Measurements from ENCODE around the gene IL17F. TPM values are rescaled to one million over a fixed set of nuclear protein-coding genes. Genes with fewer than 3 reads are reported as not detected.

Gene IL17F
- total RNA-seq, 1 donor from 2014 or later = not detected

GRCh38 chr6:52213127-52213526 lies 31.2 kb downstream of the IL17F start:
- H3K36me3 ChIP-seq = no peaks in the 10 kb centered on the region
- TF ChIP-seq POLR2A (IDR thresholded peaks at IDR 0.05) (no peak), POLR2AphosphoS5 (IDR thresholded peaks at IDR 0.05; ENCODE audit: insufficient read depth in 1 of 2, low read depth in 1 of 2) (no peak), CTCF (IDR thresholded peaks at IDR 0.05) (no peak)
- H3K4me3 ChIP-seq = no peak overlapping the region
- no peaks in the 10 kb centered on the region for H3K27me3 ChIP-seq
- H3K9me3 ChIP-seq = no peaks in the 10 kb centered on the region
- H3K4me1 ChIP-seq = no peaks in the 10 kb centered on the region
- H3K27ac ChIP-seq = no peak overlapping the region
- intact Hi-C loops (cut with DNase I) = no loop called here
- no peak for DNase-seq (ENCODE audit: extremely low spot score in 2 of 2)

- Histone ChIP-seq H3K4me3 (no peak overlapping the region), H3K9me3 (no peaks in the 10 kb centered on the region), H3K4me1 (no peaks in the 10 kb centered on the region), H3K27ac (no peak overlapping the region), H3K27me3 (no peaks in the 10 kb centered on the region), H3K36me3 (no peaks in the 10 kb centered on the region)
- DNase-seq (ENCODE audit: extremely low spot score in 2 of 2) = no peak
- no peak for TF ChIP-seq POLR2A (IDR thresholded peaks at IDR 0.05)
- no peak for TF ChIP-seq POLR2AphosphoS5 (IDR thresholded peaks at IDR 0.05; ENCODE audit: insufficient read depth in 1 of 2, low read depth in 1 of 2)
- TF ChIP-seq CTCF (IDR thresholded peaks at IDR 0.05) = no peak
- intact Hi-C loops (cut with DNase I) = no loop called here
These were observed 34.1 kb downstream of the IL17F start for GRCh38 chr6:52210227-52210626.

- no peak for TF ChIP-seq POLR2AphosphoS5 (IDR thresholded peaks at IDR 0.05; ENCODE audit: insufficient read depth in 1 of 2, low read depth in 1 of 2)
- no peak for TF ChIP-seq CTCF (IDR thresholded peaks at IDR 0.05)
- no peak for TF ChIP-seq POLR2A (IDR thresholded peaks at IDR 0.05)
- H3K27me3 ChIP-seq = no peaks in the 10 kb centered on the region
- DNase-seq (ENCODE audit: extremely low spot score in 2 of 2) = no peak
- H3K27ac ChIP-seq = no peak overlapping the region
- no peak overlapping the region for H3K4me3 ChIP-seq
- intact Hi-C loops (cut with DNase I) = no loop called here
- no peaks in the 10 kb centered on the region for H3K4me1 ChIP-seq
- H3K9me3 ChIP-seq = no peaks in the 10 kb centered on the region
- H3K36me3 ChIP-seq = no peaks in the 10 kb centered on the region
These were observed 34.5 kb downstream of the IL17F start for GRCh38 chr6:52209770-52210169.

GRCh38 chr6:52208612-52209011 lies 35.7 kb downstream of the IL17F start:
- no peak for DNase-seq (ENCODE audit: extremely low spot score in 2 of 2)
- Histone ChIP-seq H3K27ac (no peak overlapping the region), H3K36me3 (no peaks in the 10 kb centered on the region), H3K9me3 (no peaks in the 10 kb centered on the region), H3K4me1 (no peaks in the 10 kb centered on the region), H3K4me3 (no peak overlapping the region), H3K27me3 (no peaks in the 10 kb centered on the region)
- TF ChIP-seq POLR2A (IDR thresholded peaks at IDR 0.05) (no peak), POLR2AphosphoS5 (IDR thresholded peaks at IDR 0.05; ENCODE audit: insufficient read depth in 1 of 2, low read depth in 1 of 2) (no peak), CTCF (IDR thresholded peaks at IDR 0.05) (no peak)
- intact Hi-C loops (cut with DNase I) = no loop called here

- Histone ChIP-seq H3K4me1 (no peaks in the 10 kb centered on the region), H3K27me3 (no peaks in the 10 kb centered on the region), H3K27ac (no peak overlapping the region), H3K4me3 (no peak overlapping the region), H3K36me3 (no peaks in the 10 kb centered on the region), H3K9me3 (no peaks in the 10 kb centered on the region)
- intact Hi-C loops (cut with DNase I) = no loop called here
- no peak for DNase-seq (ENCODE audit: extremely low spot score in 2 of 2)
- no peak for TF ChIP-seq CTCF (IDR thresholded peaks at IDR 0.05)
- TF ChIP-seq POLR2AphosphoS5 (IDR thresholded peaks at IDR 0.05; ENCODE audit: insufficient read depth in 1 of 2, low read depth in 1 of 2) = no peak
- TF ChIP-seq POLR2A (IDR thresholded peaks at IDR 0.05) = no peak
These were observed 37.2 kb downstream of the IL17F start for GRCh38 chr6:52207066-52207465.
